ENCODE results near the gene EWSR1.
"Not testable (repeated sequence)": the region's sequence is repeated elsewhere in the genome, so short reads cannot be mapped to it uniquely, and the experiment has no call there.

EWSR1 gene

GRCh38 chr22:29247891-29248290, 20.2 kb upstream of the EWSR1 start:
- not testable (repeated sequence) for DNase-seq

- DNase-seq, result no peak
Observed at GRCh38 chr22:29251265-29251664, 16.8 kb upstream of the EWSR1 start.

GRCh38 chr22:29251981-29252911, 15.8 kb upstream of the EWSR1 start:
- DNase-seq, result no peak

- no peak for DNase-seq
Observed at GRCh38 chr22:29253561-29254285, 14.3 kb upstream of the EWSR1 start.

DNA sequence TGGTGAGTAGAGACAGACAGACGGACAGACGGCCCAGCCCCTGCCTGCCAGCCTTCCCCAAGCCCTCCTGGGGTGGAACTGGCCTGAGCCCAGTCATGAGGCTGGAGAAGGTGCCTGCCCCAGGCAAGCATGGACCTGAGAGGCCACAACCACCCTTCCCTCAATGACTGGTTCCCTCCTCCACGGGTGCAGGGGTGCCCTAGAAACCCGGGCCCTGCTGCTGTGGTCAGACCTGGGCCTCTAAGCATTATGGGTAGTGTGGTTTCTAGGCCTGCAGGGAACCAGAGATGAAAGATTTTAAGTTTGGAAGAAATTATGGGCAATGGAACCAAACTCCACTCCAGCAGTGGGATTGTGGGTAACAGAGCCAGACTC, 13.8 kb upstream of the EWSR1 start:
- no peak for DNase-seq

- no peak for DNase-seq
Observed at GRCh38 chr22:29255064-29255621, 12.9 kb upstream of the EWSR1 start.

DNA sequence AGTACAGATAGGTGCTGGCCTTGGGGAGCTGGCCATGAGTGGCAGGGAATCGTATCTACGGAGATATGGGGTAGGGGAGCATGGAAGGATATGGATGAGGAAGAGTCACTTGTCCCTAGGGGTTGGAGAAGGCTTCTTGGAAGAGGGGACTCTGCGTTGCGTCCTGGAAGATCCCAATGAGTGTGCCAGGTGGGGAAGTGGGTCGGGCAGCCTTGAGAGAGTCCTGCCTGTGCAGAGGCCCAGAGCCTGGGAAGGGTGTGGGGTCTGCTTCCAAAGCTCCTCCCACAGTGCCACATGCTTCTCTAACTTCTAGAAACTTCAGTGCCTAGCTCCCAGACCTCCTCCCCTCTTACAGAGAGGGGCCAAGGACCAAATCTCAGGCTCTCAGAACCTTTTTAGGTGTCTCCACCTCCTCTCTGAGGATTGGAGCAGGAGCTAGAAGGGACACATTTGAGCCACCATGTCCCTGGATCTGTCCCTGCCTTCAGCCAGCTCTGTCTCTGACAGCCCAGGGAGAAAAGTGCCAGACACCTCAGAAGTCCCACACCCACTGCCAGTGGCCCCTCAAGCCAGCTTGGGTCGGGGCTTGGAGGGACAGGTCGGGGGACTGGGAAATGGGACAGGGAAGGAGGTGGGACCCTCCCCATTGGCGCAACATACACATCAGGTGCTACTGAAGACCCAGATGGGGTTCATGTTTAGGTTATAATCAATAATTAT, 11.3 kb upstream of the EWSR1 start:
- no peak for DNase-seq

- no peak for DNase-seq
Observed at GRCh38 chr22:29257751-29258181, 10.3 kb upstream of the EWSR1 start.

DNA sequence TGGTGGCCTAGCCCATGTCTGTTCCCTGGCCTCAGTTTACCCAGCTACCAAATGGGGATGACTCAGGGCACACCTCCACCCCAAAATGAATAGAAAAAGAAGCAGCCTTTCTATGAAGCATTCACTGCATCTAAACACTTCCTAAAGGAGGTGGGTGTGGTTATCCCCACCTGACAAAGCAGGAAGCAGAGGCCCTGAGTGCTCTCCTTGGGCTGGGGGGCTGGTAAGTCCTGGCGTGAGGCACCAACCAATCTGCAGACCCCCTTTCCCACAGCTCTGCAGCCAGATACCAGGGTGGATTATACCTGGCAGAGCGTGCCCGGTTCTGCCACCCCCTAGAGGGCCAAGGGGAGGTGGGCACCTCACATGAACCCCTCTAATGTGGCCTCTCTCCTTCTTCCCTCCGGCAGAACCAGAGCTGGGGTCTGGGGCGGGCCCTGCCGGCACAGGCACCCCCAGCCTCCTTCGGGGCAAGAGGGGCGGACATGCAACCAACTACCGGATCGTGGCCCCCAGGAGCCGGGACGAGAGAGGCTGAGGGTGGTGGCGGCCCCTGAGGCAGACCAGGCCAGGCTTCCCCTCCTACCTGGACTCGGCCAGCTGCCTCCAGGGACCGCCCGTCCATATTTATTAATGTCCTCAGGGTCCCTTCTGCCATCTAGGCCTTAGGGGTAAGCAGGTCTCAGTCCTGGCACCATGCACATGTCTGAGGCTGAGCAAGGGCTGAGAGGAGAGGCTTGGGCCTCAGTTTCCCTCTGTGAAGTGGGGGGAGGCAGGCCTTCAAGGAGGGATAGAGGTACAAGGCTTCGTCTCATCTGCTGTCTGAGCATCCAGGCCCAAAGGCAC, 9.4 kb upstream of the EWSR1 start:
- no peak for DNase-seq

DNA sequence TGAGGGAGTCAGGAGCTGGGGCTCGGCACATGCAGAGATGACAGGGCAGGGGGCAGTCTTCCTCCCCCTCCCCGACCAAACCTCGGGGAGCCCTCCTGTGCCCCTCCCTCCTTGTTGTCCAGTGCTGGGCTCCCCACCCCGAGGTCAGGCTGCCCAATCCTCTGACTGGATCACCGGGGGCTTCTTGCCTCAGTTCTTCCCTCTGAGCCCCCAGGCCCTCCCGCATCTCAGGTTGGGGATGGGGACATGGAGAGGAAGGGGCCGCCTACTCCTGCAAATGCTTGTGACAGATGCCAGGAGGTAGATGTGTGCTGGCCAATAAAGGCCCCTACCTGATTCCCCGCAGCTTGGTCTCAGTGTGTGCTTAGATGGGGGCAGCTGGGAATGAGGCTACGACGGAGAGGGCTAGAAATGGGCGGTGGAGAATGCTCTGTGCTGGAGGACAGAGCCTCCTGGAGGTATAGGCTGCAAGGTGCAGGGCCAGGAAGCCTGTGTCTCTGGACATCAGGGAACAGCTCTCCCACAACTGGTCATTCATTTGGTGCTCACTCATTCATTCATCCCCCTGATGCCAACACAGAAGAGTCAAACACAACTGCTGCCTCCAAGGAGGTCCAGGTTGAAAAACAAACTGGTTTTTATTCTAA, 8.7 kb upstream of the EWSR1 start:
- DNase-seq, result no peak

DNA sequence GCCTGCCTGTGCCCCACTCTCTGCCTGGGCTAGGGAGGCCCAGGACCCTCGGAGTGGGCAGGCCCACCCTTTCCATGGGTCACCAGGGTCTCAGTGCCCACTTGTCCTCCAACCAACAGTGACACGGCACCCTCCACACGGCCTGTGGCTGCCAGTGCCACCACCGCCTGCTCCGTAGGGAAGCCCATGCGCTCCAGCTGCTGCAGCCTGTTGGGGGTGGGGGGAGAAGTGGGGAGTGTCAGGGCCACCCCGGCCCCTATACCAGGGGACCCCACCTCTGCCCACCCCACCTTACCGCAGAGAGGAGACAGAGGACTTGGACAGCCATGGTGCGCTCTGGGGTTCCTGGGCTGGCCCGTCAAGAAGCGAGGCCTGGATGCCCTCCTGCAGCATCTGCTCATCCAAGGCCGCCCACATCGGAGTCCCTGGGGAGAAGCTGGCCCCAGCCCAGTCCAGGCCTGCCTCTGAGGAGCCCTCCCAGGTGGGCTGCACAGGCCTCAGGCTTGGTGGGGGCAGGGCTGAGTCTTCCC, 8.0 kb upstream of the EWSR1 start:
- no peak for DNase-seq

DNA sequence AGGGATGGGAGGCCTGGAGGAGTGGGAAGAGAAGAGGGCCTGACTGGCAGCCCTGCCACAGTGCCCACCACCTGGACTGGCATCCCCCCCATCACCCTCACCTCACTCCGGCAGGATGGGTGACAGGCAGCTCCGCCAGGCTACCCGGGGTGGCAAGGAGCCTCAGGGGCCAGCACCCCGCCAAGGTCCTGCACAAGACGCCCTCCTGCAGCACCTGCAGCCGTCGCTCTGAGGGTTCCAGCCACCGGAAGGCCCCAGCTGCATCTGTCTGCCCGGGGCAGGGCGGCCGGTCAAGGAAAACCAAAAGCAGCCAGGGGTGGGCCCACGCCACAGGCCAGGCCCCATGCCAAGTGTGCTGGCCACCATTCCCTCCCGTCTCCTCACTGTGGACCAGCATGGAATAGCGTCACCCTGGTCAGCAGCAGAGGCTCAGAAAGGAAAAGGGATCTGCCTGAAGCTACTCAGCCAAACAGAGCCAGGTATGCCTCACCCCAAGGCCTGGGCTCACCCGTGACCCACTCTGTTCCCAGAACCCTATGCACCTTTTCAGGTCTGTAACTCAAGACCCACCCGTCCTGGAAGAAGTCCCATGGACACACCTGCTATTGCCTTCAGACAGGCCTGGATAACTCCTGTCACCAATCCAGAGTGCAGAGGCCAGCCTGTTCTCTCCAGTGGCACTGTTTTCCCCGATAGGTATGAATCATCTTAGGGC, 7.3 kb upstream of the EWSR1 start:
- DNase-seq, result no peak

DNA sequence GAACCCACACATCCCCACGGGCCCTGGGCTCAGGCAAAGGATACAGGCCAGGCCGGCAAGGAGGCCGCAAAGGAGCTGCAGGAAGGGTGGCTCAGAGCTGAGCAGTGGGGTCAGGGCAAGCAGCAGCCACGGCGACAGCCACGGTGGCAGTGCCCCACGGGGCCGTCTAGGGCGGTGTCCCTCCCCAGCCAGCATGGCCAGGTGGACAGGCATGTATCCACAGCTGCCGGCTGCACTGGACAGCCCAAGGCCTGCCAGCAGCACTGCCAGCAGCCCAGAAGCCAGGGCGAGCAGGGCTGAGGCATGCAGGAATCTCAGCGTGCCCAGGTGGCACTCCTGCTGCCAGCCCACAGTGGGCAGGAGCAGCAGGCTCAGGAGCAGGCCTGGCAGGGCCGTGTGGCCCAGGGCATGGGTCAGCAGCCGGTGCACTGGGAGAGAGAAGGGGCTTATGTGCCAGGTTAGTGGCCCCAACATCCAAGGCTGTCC, 4.2 kb upstream of the EWSR1 start:
- no peak for DNase-seq

GRCh38 chr22:29265305-29265704, 2.8 kb upstream of the EWSR1 start:
- no peak for DNase-seq

DNA sequence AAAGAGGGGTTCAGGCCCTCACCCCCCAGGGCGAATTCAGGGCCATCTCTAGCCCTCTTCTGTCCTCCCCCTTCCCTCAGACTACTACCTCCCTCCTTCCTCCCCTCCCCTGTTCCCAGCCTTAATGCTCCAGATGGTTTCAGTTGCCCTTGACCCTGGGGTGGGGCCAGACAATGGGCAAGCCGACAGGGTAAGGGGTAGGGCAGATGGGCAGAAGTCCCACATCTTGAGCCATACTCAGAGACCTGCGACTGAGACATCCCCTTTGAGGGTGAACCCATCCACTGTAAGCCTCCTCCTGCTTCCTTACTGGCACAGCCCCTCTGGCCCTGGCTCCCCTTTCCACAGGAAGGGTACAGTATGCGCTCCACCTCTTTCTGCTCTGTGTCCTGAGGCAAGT, 2.1 kb upstream of the EWSR1 start:
- DNase-seq, result no peak

DNA sequence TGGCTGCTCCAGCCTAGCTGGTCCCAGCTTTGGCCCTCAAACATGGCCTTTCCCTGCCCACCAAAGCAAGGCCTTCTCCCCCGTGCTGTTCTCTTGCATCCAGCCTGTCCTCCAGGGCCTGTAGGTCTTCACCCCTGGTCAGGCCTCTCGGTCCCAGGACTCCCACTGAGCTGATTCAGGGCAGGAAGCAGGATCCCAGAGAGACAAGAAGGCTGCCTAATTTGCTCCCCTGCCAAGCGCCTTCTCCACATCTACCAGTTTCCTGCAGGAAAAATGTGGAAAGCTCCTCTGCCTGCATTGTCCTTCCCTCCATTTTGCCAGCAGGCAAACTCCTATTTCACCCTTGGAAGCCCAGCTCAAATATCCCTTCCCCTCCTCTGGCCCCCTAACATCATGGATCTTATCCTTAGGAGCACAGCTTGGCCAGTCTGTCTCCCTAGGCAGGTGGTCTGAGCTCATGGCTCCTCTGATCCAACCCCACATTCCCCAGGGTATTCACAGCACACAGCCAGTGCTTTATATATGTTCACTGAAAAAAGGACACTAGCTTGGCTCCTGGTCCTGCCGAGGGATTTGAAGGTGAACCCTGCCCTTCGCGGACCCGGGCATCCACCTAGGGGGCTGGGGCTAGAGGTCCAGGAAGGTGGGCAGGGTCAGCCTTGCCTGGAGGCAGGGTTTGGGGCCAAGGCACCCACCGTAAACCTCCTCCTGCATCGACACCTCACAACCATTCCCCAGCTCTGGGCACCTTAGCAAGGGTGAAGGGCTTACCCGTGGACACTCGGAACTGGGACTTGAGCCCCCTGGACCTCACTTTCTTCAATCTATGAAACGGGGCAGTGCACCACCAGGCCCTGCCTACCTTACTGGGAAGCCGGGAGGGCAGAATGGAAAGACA, 1.3 kb upstream of the EWSR1 start:
- DNase-seq, result no peak

DNA sequence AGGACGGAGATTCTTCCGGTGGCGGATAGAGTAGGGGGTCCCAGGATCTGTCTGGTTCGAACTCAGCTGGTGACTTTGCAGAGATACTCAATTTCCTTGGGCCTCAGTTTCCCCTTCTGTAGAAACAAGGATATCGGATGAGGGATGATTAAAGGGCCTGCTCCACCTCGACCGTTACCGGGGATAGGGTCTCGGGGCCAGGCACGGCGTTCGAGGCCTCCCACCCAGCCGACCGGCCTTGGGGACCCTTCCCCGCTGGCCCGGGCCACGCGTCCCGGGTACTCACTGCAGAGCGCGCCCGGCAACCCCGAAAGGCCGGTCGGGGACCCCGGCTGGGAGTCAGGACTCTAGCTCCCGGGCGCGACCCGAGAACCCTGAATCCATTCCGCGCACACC, 608 bp upstream of the EWSR1 start:
- DNase-seq, result no peak

- DNase-seq, result peak; percentile 18
Observed at GRCh38 chr22:29268511-29269229, 602 bp downstream of the EWSR1 start.

- no peak for DNase-seq
Observed at GRCh38 chr22:29269230-29269604, 1.1 kb downstream of the EWSR1 start.

All from NCI-H1436 (cell line).